Measurements from ENCODE around the gene GREB1. TPM values are rescaled to one million over a fixed set of nuclear protein-coding genes. Genes with fewer than 3 reads are reported as not detected.

The GREB1 gene
- total RNA-seq, 1 experiment from 2014 or later, result 2.7 TPM

DNA sequence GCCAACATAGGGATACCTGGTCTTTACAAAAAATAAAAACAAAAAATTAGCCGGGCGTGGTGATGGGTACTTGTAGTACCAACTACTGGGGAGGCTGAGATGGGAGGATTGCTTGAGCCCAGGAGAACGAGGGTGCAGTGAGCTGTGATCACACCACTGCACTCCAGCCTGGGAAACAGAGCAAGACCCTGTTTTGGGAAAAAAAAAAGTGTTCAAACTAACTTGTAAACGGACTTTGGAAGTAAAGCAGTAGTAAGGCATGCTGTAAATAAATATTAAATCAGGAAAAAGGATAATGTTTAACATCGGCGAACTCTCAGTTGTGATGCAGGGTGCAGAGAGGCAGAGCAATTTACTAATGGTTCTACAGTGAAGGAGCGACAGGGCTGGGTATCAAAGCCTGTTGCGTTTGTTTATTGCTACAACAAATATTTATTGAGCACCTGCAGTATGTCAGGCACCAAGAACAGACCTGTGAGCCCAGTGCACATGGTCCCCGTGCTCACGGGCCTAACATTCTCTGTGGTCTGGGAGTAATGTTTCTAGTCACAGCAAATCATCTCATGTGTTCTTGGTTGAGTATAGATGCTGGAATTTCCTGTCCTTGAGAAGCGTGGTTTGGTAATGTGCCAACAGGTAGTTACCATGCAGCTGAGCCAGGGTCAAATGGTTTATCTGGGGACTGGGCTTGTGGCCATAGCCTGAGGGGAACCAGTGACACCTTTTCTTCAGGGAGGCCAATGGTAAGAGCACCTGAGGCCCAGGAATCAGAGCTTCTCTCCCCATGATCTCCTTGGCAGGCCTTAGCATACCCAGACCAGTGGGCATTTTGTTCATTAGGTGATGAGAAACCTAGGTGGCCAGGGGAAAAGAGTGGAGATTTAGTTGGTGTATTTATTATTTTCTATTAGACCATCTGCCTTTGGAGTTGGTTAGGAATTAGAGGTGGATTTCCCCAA, 27.9 kb upstream of the GREB1 start:
- Histone ChIP-seq H3K4me3 (no peak overlapping the region), H3K27me3 (no peaks in the 10 kb centered on the region), H3K9me3 (no peaks in the 10 kb centered on the region), H3K36me3 (no peaks in the 10 kb centered on the region)
- DNase-seq, result no peak

- Histone ChIP-seq H3K27me3 (no peaks in the 10 kb centered on the region), H3K9me3 (no peaks in the 10 kb centered on the region), H3K36me3 (no peaks in the 10 kb centered on the region), H3K4me3 (no peak overlapping the region)
- DNase-seq, result no peak
Observed at GRCh38 chr2:11506611-11506969, 27.3 kb upstream of the GREB1 start.

- no peaks in the 10 kb centered on the region for H3K9me3 ChIP-seq
- DNase-seq, result no peak
- no peak overlapping the region for H3K4me3 ChIP-seq
- no peaks in the 10 kb centered on the region for H3K27me3 ChIP-seq
- H3K36me3 ChIP-seq, result no peaks in the 10 kb centered on the region
Observed at GRCh38 chr2:11507517-11507916, 26.3 kb upstream of the GREB1 start.

- Histone ChIP-seq H3K9me3 (no peaks in the 10 kb centered on the region), H3K36me3 (no peaks in the 10 kb centered on the region), H3K27me3 (no peaks in the 10 kb centered on the region), H3K4me3 (no peak overlapping the region)
- peak; percentile 9 for DNase-seq
Observed at GRCh38 chr2:11508279-11508678, 25.6 kb upstream of the GREB1 start.

DNA sequence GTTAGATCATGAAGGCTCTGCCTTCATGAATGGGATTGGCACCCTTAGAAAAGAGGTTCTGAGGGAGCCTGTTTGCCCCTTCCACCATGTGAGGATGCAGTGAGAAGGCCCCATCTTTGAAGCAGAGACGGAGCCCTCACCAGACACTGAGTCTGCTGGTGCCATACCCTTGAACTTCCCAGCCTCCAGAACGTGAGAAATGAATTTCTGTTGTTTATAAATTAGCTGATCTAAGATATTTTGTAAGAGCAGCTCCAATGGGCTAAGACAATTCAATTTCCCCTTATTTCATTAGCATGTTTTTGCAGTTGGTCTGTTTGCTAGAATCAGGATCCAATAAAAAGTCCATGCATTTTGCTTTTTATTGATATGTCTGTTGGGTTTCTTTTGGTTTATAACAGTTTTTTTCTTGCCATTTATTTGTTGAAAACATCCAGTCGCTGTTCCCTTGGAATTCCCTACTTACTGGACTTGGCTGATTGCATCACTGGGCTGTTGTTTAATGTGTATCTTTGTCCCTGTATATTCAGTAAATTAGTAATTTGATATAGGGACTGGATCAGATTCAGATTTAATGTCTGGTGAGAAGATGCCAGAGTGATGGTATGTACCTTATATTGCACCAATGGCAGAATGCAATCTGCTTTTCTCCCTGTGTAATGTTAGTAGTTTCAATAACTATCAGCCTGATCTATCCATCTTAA, 24.0 kb upstream of the GREB1 start:
- Histone ChIP-seq H3K27me3 (no peaks in the 10 kb centered on the region), H3K9me3 (no peaks in the 10 kb centered on the region), H3K4me3 (no peak overlapping the region), H3K36me3 (no peaks in the 10 kb centered on the region)
- DNase-seq, result no peak

DNA sequence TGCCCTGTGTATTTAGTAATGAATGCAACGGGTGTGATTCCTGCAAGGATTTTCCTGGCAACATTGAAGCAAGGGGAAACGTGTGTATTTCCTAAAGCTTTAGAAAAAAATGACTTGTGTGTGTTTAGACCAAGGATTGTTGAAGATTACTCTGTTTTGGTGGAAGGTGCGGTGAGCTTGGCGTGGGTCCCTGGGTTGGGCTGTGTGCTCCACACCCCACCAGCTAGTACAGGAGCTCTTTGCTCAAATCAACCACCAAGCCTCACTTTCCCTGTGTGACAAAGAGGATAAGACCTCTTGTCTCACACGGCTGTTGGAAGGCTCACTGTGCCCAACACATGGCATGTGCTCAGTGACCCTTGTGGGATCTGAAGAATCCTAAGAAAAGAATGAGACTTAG, 21.4 kb upstream of the GREB1 start:
- Histone ChIP-seq H3K4me3 (no peak overlapping the region), H3K36me3 (no peaks in the 10 kb centered on the region), H3K9me3 (no peaks in the 10 kb centered on the region), H3K27me3 (no peaks in the 10 kb centered on the region)
- no peak for DNase-seq

- Histone ChIP-seq H3K9me3 (no peaks in the 10 kb centered on the region), H3K36me3 (no peaks in the 10 kb centered on the region), H3K27me3 (no peaks in the 10 kb centered on the region), H3K4me3 (no peak overlapping the region)
- no peak for DNase-seq
Observed at GRCh38 chr2:11513319-11513718, 20.5 kb upstream of the GREB1 start.

- no peak for DNase-seq
- no peaks in the 10 kb centered on the region for H3K27me3 ChIP-seq
Observed at GRCh38 chr2:11514081-11514730, 19.6 kb upstream of the GREB1 start.

DNA sequence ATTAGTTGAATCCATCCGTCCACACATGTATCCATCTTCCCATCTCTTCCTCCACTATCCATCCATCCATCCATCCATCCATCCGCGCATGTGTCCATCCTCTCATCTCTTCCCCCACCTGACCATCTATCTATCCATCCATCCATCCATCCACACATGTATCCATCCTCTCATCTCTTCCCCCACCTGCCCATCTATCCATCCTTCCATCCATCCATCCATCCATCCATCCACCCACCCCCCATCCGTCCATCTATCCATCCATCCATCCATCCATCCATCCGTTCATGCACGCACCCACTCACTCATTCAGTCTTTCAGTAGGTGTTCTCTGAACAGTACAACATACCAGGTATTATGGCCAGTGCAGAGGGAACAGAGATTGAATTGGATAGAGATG, 18.9 kb upstream of the GREB1 start:
- no peaks in the 10 kb centered on the region for H3K27me3 ChIP-seq
- H3K4me3 ChIP-seq, result no peak overlapping the region
- H3K36me3 ChIP-seq, result no peaks in the 10 kb centered on the region
- no peak for DNase-seq
- H3K9me3 ChIP-seq, result no peaks in the 10 kb centered on the region

More at GRCh38 chr2:11514081-11514730, 19.6 kb upstream of the GREB1 start:
- Histone ChIP-seq H3K4me3 (no peak overlapping the region), H3K9me3 (no peaks in the 10 kb centered on the region), H3K36me3 (no peaks in the 10 kb centered on the region)

- no peak overlapping the region for H3K4me3 ChIP-seq
- no peaks in the 10 kb centered on the region for H3K27me3 ChIP-seq
- DNase-seq, result no peak
- H3K9me3 ChIP-seq, result no peaks in the 10 kb centered on the region
- H3K36me3 ChIP-seq, result no peaks in the 10 kb centered on the region
Observed at GRCh38 chr2:11515490-11515981, 18.3 kb upstream of the GREB1 start.

GRCh38 chr2:11516984-11517648, 16.7 kb upstream of the GREB1 start:
- H3K4me3 ChIP-seq, result no peak overlapping the region
- H3K9me3 ChIP-seq, result no peaks in the 10 kb centered on the region
- no peaks in the 10 kb centered on the region for H3K27me3 ChIP-seq
- DNase-seq, result no peak
- H3K36me3 ChIP-seq, result no peaks in the 10 kb centered on the region

- Histone ChIP-seq H3K4me3 (no peak overlapping the region), H3K9me3 (no peaks in the 10 kb centered on the region), H3K36me3 (no peaks in the 10 kb centered on the region), H3K27me3 (no peaks in the 10 kb centered on the region)
- DNase-seq, result no peak
Observed at GRCh38 chr2:11517906-11518305, 15.9 kb upstream of the GREB1 start.

DNA sequence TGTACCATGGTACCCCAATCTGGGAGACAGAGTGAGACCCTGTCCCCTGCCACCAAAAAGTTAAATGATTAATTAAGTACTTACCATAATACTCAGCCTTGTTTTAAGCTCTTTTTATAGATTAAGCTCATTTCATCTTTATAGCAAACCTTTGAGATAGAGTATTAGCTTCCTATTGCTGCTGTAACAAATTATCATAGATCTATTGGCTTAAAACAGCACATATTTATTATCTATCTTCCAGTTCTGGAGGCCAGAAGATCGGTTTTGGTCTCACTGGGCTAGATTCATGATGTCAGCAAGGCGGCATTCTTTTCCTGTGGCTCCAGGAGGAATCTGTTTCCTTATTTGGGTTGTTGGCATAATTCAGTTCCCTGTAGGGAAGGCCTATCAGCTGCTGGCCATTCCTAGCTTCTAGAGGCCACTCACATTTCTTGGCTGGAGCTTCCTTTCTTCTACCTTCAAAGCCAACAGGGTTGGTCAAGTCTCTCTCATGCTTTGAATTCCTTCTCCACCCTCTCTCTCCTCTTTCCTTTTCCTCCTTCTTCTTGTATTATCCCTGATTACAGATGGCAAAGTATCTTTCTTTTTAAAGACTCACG, 13.7 kb upstream of the GREB1 start:
- Histone ChIP-seq H3K9me3 (no peaks in the 10 kb centered on the region), H3K4me3 (no peak overlapping the region), H3K36me3 (no peaks in the 10 kb centered on the region), H3K27me3 (no peaks in the 10 kb centered on the region)
- DNase-seq, result no peak

- no peaks in the 10 kb centered on the region for H3K27me3 ChIP-seq
- no peaks in the 10 kb centered on the region for H3K9me3 ChIP-seq
- H3K4me3 ChIP-seq, result no peak overlapping the region
- no peaks in the 10 kb centered on the region for H3K36me3 ChIP-seq
- DNase-seq, result no peak
Observed at GRCh38 chr2:11521775-11522174, 12.1 kb upstream of the GREB1 start.

DNA sequence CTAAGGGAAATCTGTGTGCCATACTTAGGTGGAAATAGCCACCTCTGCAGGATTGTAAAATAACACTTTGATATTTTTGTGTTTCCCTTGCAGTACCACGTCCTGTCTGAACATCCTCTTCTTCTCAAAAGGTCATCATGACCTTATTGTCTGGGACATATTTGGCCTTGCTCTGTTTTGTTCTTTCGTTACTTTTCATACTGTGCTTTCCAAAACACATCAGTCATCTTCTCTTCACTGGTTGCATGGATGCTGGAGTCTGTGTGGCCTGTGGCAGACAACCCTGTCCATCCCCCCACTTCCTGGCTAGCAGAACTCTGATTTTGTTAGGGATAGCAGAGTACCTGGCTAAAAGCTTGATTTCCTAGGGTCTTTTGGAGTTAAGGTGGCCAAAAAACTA, 9.4 kb upstream of the GREB1 start:
- no peak for DNase-seq
- Histone ChIP-seq H3K9me3 (no peaks in the 10 kb centered on the region), H3K27me3 (peaks cover 8% of the 10 kb centered on the region; the same call in 1 of the 2 replicates), H3K4me3 (no peak overlapping the region), H3K36me3 (no peaks in the 10 kb centered on the region)

GRCh38 chr2:11525762-11526161, 8.1 kb upstream of the GREB1 start:
- no peaks in the 10 kb centered on the region for H3K9me3 ChIP-seq
- no peak for DNase-seq
- H3K27me3 ChIP-seq, result peaks cover 9% of the 10 kb centered on the region; the same call in 1 of the 2 replicates

More at GRCh38 chr2:11525762-11526161, 8.1 kb upstream of the GREB1 start:
- no peak overlapping the region for H3K4me3 ChIP-seq
- no peaks in the 10 kb centered on the region for H3K36me3 ChIP-seq
